ENCODE data around the gene SCART1. TPM values are rescaled to one million over a fixed set of nuclear protein-coding genes. Genes with fewer than 3 reads are reported as not detected.

The SCART1 gene
- total RNA-seq, 1 donor from 2014 or later = 2.6 TPM

DNA sequence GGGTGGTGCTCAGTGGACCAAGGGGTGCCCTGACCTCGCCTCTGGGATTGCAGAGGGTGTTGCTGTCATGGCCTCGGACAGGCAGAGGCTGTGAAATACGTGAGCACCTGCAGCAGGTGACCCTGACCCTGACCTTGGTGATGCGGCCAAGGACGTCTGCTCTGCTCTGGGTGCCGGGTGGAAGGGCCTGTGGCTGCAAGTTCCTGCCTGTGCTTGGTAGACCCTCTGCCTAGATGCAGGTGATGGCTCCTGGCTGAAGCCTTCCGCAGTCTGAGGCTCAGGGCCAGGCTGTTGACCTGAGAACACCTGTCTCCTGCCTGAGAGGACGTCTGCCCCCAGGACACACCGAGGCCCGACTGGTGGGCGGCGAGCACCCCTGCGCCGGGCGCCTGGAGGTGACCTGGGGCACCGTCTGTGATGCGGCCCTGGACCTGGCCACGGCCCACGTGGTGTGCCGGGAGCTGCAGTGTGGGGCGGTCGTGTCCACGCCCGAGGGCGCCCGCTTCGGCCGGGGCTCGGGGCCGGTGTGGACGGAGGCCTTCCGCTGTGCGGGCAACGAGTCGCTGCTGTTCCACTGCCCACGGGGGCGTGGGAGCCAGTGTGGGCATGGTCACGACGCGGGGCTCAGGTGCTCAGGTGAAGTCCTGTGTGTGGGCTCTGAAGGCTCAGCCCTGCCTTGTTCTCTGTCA, 4.4 kb downstream of the SCART1 start:
- Histone ChIP-seq H3K36me3 (no peaks in the 10 kb centered on the region), H3K9me3 (no peaks in the 10 kb centered on the region), H3K4me1 (no peaks in the 10 kb centered on the region), H3K27ac (no peak overlapping the region), H3K27me3 (no peaks in the 10 kb centered on the region), H3K4me3 (no peak overlapping the region)
- ATAC-seq (no peak), DNase-seq (no peak)
- TF ChIP-seq, protein P1, sequence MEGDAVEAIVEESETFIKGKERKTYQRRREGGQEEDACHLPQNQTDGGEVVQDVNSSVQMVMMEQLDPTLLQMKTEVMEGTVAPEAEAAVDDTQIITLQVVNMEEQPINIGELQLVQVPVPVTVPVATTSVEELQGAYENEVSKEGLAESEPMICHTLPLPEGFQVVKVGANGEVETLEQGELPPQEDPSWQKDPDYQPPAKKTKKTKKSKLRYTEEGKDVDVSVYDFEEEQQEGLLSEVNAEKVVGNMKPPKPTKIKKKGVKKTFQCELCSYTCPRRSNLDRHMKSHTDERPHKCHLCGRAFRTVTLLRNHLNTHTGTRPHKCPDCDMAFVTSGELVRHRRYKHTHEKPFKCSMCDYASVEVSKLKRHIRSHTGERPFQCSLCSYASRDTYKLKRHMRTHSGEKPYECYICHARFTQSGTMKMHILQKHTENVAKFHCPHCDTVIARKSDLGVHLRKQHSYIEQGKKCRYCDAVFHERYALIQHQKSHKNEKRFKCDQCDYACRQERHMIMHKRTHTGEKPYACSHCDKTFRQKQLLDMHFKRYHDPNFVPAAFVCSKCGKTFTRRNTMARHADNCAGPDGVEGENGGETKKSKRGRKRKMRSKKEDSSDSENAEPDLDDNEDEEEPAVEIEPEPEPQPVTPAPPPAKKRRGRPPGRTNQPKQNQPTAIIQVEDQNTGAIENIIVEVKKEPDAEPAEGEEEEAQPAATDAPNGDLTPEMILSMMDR (IDR thresholded peaks at IDR 0.05) = no peak
- intact Hi-C loops (cut with DNase I) = no loop called here

DNA sequence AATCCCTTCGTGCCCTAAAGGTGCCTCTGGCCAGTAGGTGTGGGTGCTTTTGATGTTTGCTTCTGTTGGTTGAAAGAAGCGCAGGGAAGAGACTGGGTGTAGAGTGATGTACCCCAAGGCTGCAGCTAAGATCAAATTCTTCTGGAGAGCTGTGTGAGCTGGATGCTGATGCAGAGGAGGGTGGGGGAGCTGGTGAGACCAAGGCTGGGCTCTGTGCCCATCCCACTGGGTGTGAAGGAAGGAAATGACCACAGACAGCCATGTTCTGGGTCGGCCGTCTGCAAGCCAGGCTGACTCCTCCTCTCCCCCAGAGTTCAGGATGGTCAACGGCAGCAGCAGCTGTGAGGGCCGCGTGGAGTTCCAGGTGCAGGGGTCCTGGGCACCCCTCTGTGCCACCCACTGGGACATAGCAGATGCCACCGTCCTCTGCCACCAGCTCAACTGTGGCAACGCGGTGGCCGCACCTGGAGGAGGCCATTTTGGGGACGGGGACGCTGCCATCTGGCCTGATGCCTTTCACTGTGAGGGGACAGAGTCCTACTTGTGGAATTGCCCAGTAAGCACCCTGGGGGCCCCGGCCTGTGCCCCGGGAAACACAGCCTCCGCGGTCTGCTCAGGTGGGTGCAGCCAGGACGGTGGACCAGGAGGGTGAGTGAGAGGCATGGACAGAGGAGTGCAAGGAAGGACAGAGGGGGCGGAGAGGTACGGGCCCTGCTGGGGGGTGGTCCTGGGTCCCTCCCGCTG, 5.1 kb downstream of the SCART1 start:
- ATAC-seq (no peak), DNase-seq (no peak)
- Histone ChIP-seq H3K4me1 (no peaks in the 10 kb centered on the region), H3K27ac (no peak overlapping the region), H3K27me3 (no peaks in the 10 kb centered on the region), H3K36me3 (no peaks in the 10 kb centered on the region), H3K9me3 (no peaks in the 10 kb centered on the region), H3K4me3 (no peak overlapping the region)
- TF ChIP-seq, protein P1 (IDR thresholded peaks at IDR 0.05) = no peak
- intact Hi-C loops (cut with DNase I) = no loop called here

DNA sequence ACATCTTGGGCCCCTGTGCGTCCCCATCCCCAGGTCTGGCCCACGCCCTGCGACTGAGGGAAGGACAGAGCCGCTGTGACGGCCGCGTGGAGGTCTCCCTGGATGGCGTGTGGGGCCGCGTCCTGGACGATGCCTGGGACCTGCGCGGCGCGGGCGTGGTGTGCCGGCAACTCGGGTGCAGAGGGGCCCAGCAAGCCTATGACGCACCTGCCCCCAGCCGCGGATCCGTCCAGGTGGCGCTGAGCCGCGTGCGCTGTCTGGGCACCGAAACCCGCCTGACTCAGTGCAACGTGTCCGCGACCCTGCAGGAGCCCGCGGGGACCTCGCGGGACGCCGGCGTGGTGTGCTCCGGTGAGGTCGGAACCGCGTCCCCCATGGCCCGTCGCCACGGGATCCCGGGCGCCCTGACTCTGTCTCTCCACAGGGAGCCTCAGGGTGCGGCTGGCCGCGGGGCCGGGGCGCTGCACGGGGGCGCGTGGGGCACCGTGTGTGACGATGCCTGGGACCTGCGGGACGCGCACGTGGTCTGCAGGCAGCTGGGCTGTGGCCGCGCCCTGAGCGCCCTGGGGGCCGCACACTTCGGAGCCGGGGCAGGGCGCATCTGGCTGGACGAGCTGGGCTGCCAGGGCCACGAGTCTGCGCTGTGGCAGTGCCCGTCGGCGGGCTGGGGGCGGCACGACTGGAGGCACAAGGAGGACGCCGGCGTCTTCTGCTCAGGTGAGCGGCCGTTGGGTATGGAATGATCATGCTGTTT, 5.9 kb downstream of the SCART1 start:
- intact Hi-C loops (cut with DNase I) = no loop called here
- no peak for ATAC-seq
- no peak overlapping the region for H3K27ac ChIP-seq
- H3K4me3 ChIP-seq = no peak overlapping the region
- no peaks in the 10 kb centered on the region for H3K4me1 ChIP-seq
- TF ChIP-seq, protein P1 (IDR thresholded peaks at IDR 0.05) = no peak
- H3K27me3 ChIP-seq = no peaks in the 10 kb centered on the region
- DNase-seq = no peak
- H3K9me3 ChIP-seq = no peaks in the 10 kb centered on the region
- H3K36me3 ChIP-seq = no peaks in the 10 kb centered on the region

DNA sequence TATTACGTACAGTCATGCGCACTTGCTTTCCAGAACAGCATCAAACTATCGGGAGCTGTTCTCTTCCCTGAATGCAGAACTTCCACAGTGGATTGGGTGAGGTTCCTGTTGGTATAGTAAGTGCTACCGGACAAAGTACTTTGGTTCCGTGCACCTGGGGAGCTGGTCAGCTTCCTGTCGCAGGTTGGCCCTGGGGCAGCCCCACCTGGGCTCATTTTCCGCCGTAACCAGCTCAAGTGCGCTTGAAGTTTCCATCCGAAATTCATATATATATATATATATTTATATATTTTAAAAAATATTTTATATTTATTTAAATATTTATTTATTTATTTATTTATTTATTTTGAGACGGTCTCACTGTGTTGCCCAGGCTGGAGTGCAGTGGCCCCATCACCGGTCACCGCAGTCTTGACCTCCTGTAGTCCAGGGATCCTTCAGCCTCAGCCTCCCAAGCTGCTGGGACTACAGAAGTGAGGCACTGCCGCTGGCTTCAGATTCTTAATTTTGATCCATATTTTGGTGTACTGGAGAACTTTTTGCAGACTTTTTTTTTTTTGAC, 6.5 kb downstream of the SCART1 start:
- Histone ChIP-seq H3K4me3 (no peak overlapping the region), H3K9me3 (no peaks in the 10 kb centered on the region), H3K4me1 (no peaks in the 10 kb centered on the region), H3K27ac (no peak overlapping the region), H3K36me3 (no peaks in the 10 kb centered on the region), H3K27me3 (no peaks in the 10 kb centered on the region)
- no peak for DNase-seq
- intact Hi-C loops (cut with DNase I) = no loop called here
- ATAC-seq = no peak
- TF ChIP-seq, protein P1 (IDR thresholded peaks at IDR 0.05) = no peak

DNA sequence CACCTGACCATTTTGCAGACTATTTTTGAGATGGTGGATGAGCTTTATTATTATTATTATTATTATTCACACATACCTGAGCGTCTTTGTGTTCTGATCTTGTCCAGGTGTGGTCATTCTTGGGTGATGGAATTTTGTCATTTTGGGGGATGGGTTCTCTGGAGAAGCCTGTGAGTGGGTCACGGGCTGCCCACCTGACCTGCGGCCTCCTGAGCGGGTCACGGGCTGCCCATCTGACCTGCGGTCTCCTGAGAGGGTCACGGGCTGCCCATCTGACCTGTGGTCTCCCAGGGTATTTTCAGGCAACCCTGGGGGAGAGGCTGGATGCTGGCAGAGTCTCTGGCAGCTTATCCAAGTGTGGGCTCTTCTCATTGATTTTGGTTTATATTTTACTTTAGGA, 7.3 kb downstream of the SCART1 start:
- intact Hi-C loops (cut with DNase I) = no loop called here

More for the DNA sequence above, 7.3 kb downstream of the SCART1 start:
- Histone ChIP-seq H3K27ac (no peak overlapping the region), H3K9me3 (no peaks in the 10 kb centered on the region), H3K36me3 (no peaks in the 10 kb centered on the region), H3K4me1 (no peaks in the 10 kb centered on the region), H3K27me3 (no peaks in the 10 kb centered on the region), H3K4me3 (no peak overlapping the region)
- ATAC-seq (no peak), DNase-seq (no peak)
- TF ChIP-seq, protein P1 (IDR thresholded peaks at IDR 0.05) = no peak

Measured in upper lobe of right lung (tissue), 1 donor.